Umbilical cord (tissue), 2 donors: ENCODE data around the gene SPATA13. TPM values are rescaled to one million over a fixed set of nuclear protein-coding genes. Genes with fewer than 3 reads are reported as not detected.
A peak's percentile ranks its signal among the peaks of the same experiment; 100 is the strongest.

Source experiments
- DNase-seq: peaks from one replicate; pipeline ENCODE4 v3.0.0-alpha.2; 2015; ENCODE audit warnings: low spot score
- total RNA-seq: library from RNA; depleted of rRNA; stranded (reverse); fragments of >200 nt; gene quantifications from one replicate; pipeline ENCODE4 v1.2.3, GENCODE V29; 2014; ENCODE audit warnings: low replicate concordance; ENCODE audit not compliant: insufficient read depth

SPATA13 gene
- total RNA-seq, 1 donor from 2014 or later = 9.1 TPM

DNA sequence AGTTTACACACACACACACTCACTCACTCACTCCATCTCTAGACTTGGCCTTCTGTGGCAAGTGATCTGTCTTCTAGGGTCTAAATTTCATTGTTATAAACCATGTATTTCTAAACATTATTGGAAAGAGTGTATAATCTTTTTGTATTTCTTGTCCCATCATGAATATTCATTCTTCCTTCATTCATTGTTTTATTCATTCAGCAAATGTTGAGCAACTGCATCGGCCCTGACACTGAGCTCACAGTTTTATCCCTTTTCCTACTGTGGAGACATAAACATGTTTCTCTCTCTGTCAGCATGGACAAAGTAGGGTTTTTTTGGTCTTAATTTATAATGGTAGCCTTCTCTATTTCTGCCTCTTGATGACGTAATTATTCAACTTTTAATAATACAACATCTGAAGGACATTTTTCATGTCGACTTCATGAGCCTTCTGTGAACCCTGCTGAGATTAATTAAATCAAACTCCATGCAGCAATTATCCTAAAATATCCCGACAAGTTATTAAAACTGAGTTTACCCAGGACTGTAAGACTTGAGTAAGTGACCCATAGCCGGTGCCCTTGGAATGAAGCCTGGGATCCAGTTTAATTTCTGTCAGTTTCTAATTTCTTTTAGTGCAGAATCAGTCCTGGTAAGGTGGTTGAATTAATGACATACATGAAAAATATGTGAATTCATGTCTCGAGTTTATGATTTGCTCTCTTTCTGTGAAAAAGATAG is 7.3 kb downstream of the SPATA13 start:
- no peak for DNase-seq

DNA sequence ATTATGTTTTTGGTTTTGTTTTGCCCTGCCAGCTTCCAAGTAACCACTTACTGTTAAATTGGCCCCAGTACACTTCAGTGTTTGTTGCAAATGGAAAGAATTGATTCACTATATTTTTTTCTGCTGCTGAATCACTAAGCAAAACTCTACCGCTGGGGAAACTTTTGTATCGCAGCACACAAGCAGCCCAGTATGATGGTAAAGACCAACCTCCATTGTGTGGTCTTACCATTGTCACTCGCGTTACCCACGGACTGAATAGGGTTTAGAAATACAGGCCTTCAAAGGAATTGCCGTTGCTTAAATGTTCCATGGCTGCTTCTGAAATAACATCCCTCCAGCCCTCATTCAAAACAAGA is 7.9 kb downstream of the SPATA13 start:
- DNase-seq = no peak

DNA sequence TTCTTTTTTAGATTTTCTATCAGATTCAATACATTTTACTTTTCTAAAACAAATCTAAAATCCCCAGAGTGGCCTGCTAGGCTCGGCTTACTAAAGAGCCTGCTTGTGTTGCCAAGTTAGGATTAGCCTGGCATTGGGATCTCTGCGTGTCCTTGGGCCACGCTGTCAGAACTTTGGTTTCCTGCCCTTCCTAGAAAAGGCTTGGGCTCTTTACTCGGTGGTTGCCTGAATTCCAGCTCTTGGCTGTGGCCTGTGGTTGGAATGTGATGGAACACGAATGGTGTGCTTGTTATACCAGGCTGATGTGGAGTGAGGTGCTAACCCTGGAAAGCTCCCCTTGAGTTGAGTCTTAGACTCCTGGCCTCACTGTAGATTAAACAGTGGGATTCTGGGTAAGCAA is 8.5 kb downstream of the SPATA13 start:
- DNase-seq = no peak

DNA sequence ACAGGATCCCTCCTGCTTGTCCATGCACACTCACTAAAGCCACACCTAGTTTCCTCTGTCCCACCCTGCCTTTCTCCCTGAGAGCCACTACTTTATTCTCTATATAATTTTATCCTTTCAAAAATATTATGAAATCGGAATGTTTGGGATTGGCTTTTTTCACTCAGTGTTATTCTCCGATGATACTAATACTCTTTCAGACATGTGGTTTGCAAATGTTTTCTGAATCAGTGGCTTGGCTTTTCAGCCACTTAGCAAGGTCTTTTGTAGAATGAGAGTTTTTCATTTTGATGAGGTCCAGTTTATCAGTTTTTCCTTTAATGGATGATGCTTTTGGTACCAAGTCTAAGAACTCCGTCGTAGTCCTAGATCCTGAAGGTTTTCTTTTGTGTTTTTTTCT is 11.6 kb downstream of the SPATA13 start:
- no peak for DNase-seq

DNA sequence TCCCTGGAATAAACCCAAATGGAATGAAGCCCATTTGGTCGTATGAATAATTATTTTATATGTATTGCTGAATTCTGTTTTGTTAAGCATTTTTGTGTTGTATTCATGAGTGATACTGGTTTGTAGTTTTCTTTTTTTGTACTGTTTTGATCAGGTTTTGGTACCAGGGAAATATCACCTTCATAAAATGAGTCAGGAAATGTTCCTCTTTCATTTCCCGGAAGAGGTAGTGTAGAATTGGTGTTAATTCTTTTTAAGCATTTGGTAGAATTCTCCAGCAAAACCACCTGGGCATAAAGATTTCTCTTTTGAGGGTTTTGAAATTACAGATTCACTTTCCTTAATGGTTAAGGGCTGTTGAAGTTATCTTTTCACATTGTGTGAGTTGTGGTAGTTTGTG is 13.3 kb downstream of the SPATA13 start:
- no peak for DNase-seq

DNA sequence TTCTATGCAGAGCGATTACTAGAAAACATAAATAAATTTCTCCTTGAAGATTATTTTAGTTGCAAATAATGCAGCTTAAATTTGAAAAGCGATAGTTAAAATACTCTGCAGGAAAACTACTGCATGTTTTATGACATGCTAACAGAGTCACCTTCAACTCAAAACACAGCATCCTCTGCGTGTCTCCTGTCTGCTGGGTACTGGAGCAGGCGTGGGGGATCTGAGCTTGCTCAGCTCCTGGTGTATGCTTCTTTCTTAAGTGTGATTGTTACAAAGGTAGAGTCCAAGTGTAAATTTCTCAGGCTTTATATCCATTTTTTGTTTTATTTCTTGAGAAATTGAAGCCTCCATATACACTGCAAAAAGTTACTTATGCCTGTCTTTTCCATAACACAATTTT is 15.3 kb downstream of the SPATA13 start:
- no peak for DNase-seq

DNA sequence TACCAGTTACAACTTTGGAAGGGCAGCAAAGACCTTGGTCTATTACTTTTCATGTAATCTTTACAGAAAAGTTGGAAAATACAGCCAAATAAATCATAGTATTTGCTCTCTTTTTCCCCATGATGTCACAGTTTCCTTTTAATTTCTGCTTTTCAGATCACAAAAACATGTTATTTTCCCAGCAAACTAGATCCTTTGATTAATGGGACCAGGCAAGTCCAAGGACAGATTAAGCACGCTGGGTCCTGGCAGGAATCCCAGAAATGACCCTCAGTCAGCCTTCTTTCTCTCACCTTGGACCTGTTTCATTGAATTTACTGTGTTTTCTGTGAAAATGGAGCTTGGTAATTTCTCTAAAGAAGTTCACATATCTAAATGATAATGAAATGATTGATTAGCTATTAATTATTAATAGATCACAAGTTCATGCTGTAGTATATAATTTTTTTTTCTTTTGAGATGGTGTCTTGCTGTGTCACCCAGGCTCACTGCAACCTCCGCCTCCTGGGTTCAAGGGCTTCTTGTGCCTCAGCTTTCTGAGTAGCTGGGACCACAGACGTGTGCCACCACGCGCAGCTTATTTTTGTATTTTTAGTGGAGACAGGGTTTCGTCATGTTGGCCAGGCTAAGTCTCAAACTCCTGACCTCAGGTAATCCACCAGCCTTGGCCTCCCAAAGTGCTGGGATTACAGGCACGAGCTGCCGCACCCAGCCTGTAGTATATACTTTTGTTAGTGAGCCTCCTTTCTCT is 16.0 kb downstream of the SPATA13 start:
- DNase-seq = peak; percentile 17

DNA sequence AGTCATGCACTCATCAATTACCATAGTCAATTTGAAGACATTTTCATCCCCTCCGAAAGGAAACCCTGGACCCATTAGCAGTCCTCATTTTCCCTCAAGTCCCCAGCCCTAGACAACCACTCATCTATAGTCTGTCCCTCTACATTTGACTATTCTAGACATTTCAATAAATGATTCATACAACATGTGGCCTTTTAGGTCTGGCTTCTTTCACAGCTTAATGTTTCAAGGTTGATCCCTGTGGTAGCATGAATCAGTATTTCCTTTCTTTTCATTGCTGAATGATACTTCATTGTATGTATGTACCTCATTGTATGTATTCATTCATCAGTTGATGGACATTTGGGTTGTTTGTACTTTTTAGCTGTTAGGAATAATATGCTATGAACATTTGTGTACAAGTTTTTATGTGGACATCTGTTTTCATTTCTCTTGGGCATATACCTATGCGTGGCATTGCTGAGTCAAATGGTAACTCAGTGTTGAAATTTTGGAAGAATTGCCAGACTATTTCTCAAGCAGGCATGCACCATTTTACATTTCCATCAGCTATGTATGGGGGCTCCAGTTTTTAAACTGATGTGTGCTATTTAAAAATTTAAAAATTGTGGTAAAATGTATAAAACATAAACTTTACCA is 18.4 kb downstream of the SPATA13 start:
- no peak for DNase-seq

DNA sequence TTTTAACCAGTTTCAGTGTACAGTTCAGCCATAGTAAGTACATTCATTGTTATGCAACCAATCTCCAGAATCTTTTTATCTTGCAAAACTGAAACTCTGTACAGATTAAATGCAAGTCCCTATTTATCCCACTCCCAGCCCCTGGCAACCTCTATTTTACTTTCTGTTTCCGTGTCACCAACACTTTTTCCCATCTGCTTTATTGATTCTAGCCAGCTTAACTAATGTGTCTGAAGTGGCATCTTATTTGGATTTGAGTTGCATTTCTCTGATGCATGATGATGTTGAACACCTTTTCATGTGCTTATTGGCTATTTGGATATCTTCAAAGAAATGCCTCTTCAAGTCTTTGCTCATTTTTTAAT is 18.9 kb downstream of the SPATA13 start:
- no peak for DNase-seq

DNA sequence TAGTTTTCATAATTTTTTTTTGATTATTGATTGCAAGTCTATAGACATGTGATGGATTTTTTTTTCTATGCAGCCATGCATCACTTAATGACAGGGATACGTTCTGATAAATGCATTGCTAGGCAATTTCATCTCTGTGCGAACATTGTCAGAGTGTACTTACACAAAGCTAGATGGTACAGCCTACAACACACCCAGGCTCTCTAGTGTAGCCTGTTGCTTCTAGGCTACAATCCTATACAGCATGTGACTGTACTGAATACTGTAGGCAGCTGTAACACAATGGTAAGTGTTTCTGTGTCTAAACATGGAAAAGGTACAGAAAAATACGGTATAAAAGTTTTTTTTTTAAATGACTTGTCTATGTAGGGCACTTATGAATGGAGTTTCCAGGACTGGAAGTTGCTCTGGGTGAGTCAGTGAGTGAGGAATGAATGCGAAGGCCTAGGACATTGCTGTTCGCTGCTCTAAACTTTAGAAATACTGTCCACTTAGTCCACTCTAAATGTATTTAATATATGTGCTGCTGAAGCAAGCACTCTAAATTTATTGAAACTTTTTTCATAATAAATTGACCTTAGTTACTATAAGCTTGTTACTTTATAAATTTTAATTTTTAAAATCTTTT is 20.3 kb downstream of the SPATA13 start:
- peak; percentile 13 for DNase-seq

DNA sequence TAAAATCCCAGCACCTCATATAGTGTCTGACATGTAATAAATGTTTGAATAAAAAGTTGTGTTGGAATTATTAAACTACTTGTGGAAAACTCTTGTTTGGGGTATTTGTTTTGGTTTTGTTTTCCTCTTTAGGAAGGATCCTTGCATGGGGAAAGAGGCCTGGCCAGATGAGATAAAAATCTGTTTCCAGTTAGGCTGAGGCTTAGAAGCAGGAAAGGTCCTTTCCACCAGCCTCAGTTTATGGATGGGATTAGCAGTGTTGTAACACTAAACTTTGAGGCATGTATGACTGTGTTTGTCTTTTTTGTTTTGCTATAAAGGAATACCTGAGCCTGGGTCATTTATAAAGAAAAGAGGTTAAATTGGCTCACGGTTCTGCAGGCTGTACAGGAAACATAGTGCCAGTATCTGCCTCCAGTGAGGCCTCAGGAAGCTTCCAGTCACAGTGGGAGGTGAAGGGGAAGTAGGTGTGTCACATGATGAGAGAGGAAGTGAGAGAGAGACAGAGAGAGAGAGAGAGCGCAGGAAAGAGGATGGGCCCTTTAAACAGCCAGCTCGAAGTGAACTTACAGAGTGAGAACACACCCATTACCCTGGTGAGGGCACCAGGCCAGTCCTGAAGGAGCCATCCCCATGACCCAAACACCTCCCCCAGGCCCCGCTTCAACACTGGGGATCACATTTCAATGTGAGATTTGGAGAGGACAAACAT is 21.6 kb downstream of the SPATA13 start:
- no peak for DNase-seq

DNA sequence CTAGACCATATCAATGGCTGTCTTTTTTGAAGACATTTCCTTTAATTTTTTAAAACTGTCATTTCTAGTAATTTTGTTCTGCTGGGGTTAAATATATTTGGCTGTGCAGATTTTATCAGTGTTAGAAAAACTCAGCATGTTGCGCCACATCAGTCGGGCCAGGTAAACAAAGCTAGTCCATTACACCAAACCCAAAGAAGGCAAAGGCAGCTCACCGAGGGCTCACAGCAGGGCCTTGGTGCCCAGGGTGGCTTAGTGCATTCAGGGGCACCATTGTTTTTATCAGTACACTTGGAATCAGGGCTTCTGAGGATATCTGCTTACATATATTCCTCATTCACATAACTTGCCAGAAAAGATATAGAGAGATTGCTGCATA is 22.2 kb downstream of the SPATA13 start:
- no peak for DNase-seq

DNA sequence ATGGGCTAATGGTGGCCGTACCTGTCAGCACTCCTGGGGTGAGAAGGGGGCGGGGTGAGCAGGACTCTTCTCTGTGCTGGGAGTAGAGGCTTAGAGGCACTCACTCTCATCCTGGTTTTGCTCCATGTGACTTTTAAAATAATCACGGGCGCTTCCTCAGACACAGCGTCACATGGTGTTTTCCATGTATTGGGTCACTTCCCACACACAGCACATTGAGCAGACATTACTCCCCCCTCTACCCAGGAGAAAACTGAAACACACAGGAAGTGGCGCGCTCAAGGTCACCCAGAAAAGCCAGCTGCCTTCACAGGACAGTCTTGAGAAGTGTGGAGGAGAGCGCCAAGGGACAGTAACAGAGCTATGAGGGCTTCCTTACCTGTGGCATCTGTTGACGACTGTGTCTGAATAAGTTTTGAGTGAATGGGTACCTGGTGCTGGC is 23.2 kb downstream of the SPATA13 start:
- no peak for DNase-seq

DNA sequence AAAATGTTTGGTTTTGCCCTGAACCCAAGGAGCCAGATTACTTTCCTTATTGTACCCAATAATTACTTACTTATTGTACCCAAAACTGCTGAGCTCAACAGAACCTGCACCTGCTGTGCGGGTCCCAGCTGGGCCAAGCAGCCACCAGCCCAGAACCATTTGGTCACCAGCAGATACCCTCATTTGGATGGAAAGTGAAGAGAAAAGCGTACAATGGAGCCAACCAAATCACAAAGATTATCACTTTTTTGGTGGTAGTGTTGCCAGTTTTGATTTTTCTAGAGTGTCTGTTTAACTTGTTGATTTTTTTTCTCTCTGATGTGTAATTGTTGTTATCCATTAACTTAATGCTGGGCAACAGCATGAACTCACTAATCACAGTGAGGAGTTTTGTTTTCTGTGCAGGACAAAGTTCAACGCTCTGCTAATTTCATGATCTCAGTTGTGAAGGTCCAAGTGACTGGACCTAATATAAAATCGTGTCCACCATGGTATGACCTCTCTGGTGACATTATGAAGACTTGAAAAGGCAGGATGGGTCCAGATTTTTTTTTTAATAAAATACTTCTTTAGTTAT is 23.8 kb downstream of the SPATA13 start:
- no peak for DNase-seq

DNA sequence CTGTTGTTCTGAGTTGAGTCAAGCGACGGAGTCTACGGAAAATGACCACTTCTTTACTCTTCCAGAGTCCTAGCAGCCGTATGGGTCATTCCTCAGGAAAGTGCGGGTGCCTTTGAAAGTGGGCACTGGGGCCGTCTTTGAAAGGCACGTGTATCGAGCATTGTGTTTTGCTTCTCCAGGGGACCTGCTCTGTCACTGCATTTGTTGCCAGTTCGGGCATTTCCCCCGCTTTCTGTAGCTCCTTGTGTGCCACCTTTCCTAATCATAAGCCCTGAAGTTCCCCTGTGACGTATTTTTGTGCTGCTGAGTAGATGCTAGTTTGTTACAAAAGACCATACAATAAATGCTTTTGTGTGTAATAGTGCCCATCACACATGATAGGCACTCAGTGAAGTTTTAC is 24.4 kb downstream of the SPATA13 start:
- DNase-seq = no peak

DNA sequence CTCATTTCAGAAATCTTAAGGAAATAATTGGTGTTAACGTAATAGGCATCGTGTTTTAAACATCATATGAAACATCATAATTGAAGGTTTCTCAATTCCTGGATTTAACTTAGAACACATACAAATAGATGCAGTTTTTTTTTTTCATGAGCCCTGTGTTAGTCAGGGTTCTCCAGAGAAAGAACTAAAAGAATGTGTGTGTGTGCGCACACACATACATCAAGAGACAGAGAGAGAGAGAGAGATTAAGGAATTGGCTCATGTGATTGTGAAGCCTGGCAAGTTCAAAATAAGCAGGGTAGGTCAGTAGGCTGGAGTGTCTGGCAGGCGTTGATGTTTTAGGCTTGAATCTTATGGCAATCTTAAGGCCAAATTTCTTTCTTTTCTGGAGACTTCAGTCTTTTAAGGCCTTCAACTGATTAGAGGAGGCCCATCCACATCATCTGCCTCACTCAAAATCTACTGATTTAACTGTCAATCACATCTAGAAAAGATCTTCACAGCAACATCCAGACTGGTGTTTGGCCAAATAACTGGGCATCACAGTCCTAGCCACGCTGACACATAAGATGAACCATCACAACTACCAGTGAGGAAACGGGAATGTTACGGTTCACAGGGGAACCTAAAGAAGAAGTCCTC is 25.2 kb downstream of the SPATA13 start:
- no peak for DNase-seq

DNA sequence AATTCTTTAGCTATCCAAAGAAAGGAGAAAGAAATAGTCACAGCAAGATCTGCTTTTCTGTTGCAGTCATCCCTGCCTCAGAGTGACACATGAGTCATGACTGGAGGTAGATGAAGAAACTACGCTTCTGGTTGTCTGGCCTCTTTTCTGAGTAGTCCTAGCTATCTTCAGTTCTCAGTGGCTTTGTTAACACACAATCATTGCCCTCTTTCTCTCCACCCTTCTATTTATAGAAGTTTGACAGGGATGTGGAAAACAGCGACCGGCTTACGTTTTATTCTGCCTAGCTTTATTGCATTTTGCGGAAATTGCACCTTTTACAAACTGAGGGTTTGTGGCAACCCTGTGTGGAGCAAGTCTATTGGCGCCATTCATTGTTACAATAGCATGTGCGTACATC is 26.7 kb downstream of the SPATA13 start:
- DNase-seq = no peak

DNA sequence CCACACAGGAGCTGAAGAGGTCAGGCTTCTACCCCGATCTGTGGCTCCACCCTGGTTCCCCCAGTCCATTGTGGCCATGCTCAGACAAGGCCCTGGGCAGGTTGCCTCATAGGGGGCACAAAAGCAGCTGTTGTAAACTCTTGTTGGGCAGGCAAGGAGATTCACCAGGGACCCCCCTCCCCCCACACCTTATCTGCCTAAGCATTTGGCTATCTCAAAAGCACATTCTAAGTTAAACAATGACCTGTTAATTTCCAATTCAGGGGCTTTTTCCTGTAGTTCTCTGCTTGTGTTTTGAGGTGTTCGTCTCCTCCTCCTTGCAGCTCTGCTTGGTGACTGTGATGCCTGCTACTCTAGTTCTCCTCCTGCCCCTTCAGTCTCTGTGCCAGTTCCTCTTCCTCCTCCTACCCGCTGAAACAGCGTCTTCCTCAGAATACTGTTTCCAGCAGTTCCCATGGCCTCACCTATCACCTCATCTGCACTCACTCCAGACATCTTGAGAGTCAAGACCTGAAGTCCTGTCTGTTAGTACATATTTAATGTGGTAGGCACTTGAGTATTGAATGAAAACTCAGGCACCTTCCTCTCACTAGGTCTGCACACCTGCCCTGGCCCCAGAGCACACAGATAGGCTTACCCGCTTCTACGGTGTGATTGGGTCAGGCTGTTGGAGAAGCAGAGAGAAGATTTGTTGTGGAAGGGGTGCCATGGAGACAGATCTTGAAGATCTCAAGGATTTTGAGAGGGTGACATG is 31.7 kb downstream of the SPATA13 start:
- DNase-seq = no peak

DNA sequence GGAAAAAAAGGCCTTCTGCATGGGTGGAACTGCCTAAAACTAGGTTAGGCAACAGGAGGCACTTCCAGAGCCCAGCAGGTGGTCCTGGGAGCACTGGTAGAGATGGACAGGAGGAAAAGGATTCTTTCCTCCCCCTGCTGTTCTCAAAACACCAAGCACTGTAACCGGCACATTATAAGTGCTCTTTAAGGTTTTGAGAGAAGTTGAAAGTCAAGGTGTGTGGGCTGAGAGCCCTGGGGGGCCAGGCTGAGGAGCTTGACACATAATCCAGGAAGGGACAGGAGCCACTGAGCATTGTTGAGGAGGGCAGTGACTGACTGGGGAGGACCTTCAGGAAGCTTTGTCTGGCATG is 32.3 kb downstream of the SPATA13 start:
- DNase-seq = no peak

DNA sequence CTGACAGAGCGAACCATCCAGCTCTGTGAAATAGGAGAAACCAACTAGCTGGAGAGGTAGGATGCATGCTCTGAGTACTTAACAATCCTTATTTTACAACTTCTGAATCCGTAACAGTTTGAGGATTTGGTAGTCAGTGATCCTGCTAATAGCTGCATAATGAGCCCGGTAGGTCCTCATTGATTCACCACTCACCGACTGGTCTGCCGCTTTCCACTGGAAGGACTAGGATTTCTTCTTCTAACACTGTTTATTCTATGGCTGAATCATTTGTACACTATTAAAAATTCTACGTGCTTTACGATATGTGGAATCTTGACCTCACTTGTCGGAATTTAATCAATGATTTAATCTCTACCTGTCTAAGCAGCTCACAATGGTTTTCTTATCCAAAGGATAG is 33.9 kb downstream of the SPATA13 start:
- no peak for DNase-seq
